ENCODE measurements around the gene C1orf87.

C1orf87 gene

GRCh38 chr1:59997479-59998115 is 76.0 kb downstream of the C1orf87 start:
- in situ Hi-C loops (cut with MboI; ENCODE audit: low sequenced_read_pairs, unreplicated experiment), result no loop called here
- TF ChIP-seq CTCF (IDR thresholded peaks at IDR 0.05; ENCODE audit: borderline replicate concordance, control extremely low read depth, extremely low read depth, insufficient read depth, missing control alignments), result no peak
- no peak for DNase-seq (ENCODE audit: low spot score)

- in situ Hi-C loops (cut with MboI; ENCODE audit: low sequenced_read_pairs, unreplicated experiment), result no loop called here
- no peak for DNase-seq (ENCODE audit: low spot score)
- no peak for TF ChIP-seq CTCF (IDR thresholded peaks at IDR 0.05; ENCODE audit: borderline replicate concordance, control extremely low read depth, extremely low read depth, insufficient read depth, missing control alignments)
Observed at GRCh38 chr1:59994302-59995198, 79.0 kb downstream of the C1orf87 start.

- in situ Hi-C loops (cut with MboI; ENCODE audit: low sequenced_read_pairs, unreplicated experiment), result no loop called here
- TF ChIP-seq CTCF (IDR thresholded peaks at IDR 0.05; ENCODE audit: borderline replicate concordance, control extremely low read depth, extremely low read depth, insufficient read depth, missing control alignments), result no peak
- DNase-seq (ENCODE audit: low spot score), result no peak
Observed at GRCh38 chr1:59992040-59992820, 81.3 kb downstream of the C1orf87 start.

GRCh38 chr1:59990470-59990869 is 83.1 kb downstream of the C1orf87 start:
- no peak for TF ChIP-seq CTCF (IDR thresholded peaks at IDR 0.05; ENCODE audit: borderline replicate concordance, control extremely low read depth, extremely low read depth, insufficient read depth, missing control alignments)
- DNase-seq (ENCODE audit: low spot score), result no peak
- in situ Hi-C loops (cut with MboI; ENCODE audit: low sequenced_read_pairs, unreplicated experiment), result no loop called here

- no peak for DNase-seq (ENCODE audit: low spot score)
- in situ Hi-C loops (cut with MboI; ENCODE audit: low sequenced_read_pairs, unreplicated experiment), result no loop called here
- TF ChIP-seq CTCF (IDR thresholded peaks at IDR 0.05; ENCODE audit: borderline replicate concordance, control extremely low read depth, extremely low read depth, insufficient read depth, missing control alignments), result no peak
Observed at GRCh38 chr1:59986516-59987310, 86.9 kb downstream of the C1orf87 start.

Data from GM13976 (cell line).